GM12891 (cell line): ENCODE results near the gene OPN4.

ENCODE experiments used
- POLR2A ChIP-seq: IDR thresholded peaks from 2 replicates; pipeline ENCODE4 v1.6.1; 2011; ENCODE audit warnings: low read depth, low read length, control low read depth
- POLR2AphosphoS5 ChIP-seq: IDR thresholded peaks from 2 replicates; pipeline ENCODE4 v1.6.1; 2011; ENCODE audit warnings: low read depth, low read length, control low read depth
- TAF1 ChIP-seq: IDR thresholded peaks from 2 replicates; pipeline ENCODE4 v1.6.1; 2011; ENCODE audit warnings: low read depth, low read length, control low read depth

DNA sequence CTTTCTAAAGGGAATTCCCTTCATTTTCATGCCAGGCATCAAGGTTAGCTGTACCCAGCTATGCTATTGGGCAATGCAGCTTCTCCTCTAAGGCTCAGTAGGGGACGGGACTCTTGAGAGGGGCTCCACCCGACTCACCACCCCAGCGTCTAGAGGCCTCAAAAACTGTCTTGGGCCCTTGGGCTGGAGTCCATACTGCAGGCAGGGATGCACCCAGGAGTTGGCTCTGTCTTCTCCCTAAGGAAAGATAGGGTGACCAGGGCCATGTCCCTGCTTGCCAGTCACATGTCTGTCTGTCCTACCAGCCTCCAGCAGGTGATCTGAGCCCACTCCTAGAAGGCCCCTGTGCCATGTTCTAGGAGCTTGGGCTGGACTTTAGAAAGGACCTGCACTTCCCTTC, 1.2 kb downstream of the OPN4 start:
- TF ChIP-seq TAF1, result no peak
- no peak for TF ChIP-seq POLR2A
- TF ChIP-seq POLR2AphosphoS5, result no peak
